Measurements from ENCODE around the gene SCYGR1. TPM values are rescaled to one million over a fixed set of nuclear protein-coding genes. Genes with fewer than 3 reads are reported as not detected.

SCYGR1 gene
- total RNA-seq, 1 donor from 2014 or later: not detected

GRCh38 chr2:227348324-227348723 lies 39.4 kb downstream of the SCYGR1 start:
- DNase-seq (ENCODE audit: low read depth): no peak
- H3K36me3 ChIP-seq (ENCODE audit: control insufficient read depth, insufficient read depth, low read length): no peaks in the 10 kb centered on the region
- no peaks in the 10 kb centered on the region for H3K27me3 ChIP-seq (ENCODE audit: control insufficient read depth, insufficient read depth, low read length)
- TF ChIP-seq CTCF (IDR thresholded peaks at IDR 0.05; ENCODE audit: insufficient read depth, low read length, poor library complexity, severe bottlenecking): no peak
- no peak overlapping the region for H3K4me3 ChIP-seq (ENCODE audit: low read depth, low read length)

- H3K36me3 ChIP-seq (ENCODE audit: control insufficient read depth, insufficient read depth, low read length): no peaks in the 10 kb centered on the region
- no peaks in the 10 kb centered on the region for H3K27me3 ChIP-seq (ENCODE audit: control insufficient read depth, insufficient read depth, low read length)
- no peak overlapping the region for H3K4me3 ChIP-seq (ENCODE audit: low read depth, low read length)
- DNase-seq (ENCODE audit: low read depth): no peak
- no peak for TF ChIP-seq CTCF (IDR thresholded peaks at IDR 0.05; ENCODE audit: insufficient read depth, low read length, poor library complexity, severe bottlenecking)
Observed at GRCh38 chr2:227347117-227347516, 40.6 kb downstream of the SCYGR1 start.

- Histone ChIP-seq H3K4me3 (ENCODE audit: low read depth, low read length) (no peak overlapping the region), H3K27me3 (ENCODE audit: control insufficient read depth, insufficient read depth, low read length) (no peaks in the 10 kb centered on the region), H3K36me3 (ENCODE audit: control insufficient read depth, insufficient read depth, low read length) (no peaks in the 10 kb centered on the region)
- no peak for DNase-seq (ENCODE audit: low read depth)
- no peak for TF ChIP-seq CTCF (IDR thresholded peaks at IDR 0.05; ENCODE audit: insufficient read depth, low read length, poor library complexity, severe bottlenecking)
Observed at GRCh38 chr2:227344231-227344630, 43.5 kb downstream of the SCYGR1 start.

- Histone ChIP-seq H3K27me3 (ENCODE audit: control insufficient read depth, insufficient read depth, low read length) (no peaks in the 10 kb centered on the region), H3K4me3 (ENCODE audit: low read depth, low read length) (no peak overlapping the region), H3K36me3 (ENCODE audit: control insufficient read depth, insufficient read depth, low read length) (no peaks in the 10 kb centered on the region)
- no peak for DNase-seq (ENCODE audit: low read depth)
- TF ChIP-seq CTCF (IDR thresholded peaks at IDR 0.05; ENCODE audit: insufficient read depth, low read length, poor library complexity, severe bottlenecking): no peak
Observed at GRCh38 chr2:227341553-227341952, 46.2 kb downstream of the SCYGR1 start.

GRCh38 chr2:227340106-227340505 lies 47.6 kb downstream of the SCYGR1 start:
- TF ChIP-seq CTCF (IDR thresholded peaks at IDR 0.05; ENCODE audit: insufficient read depth, low read length, poor library complexity, severe bottlenecking): no peak
- H3K4me3 ChIP-seq (ENCODE audit: low read depth, low read length): no peak overlapping the region
- no peaks in the 10 kb centered on the region for H3K27me3 ChIP-seq (ENCODE audit: control insufficient read depth, insufficient read depth, low read length)
- H3K36me3 ChIP-seq (ENCODE audit: control insufficient read depth, insufficient read depth, low read length): peaks cover 1% of the 10 kb centered on the region
- DNase-seq (ENCODE audit: low read depth): no peak

GRCh38 chr2:227339098-227339599 lies 48.6 kb downstream of the SCYGR1 start:
- peaks cover 1% of the 10 kb centered on the region for H3K36me3 ChIP-seq (ENCODE audit: control insufficient read depth, insufficient read depth, low read length)
- no peak for TF ChIP-seq CTCF (IDR thresholded peaks at IDR 0.05; ENCODE audit: insufficient read depth, low read length, poor library complexity, severe bottlenecking)
- H3K4me3 ChIP-seq (ENCODE audit: low read depth, low read length): no peak overlapping the region
- no peaks in the 10 kb centered on the region for H3K27me3 ChIP-seq (ENCODE audit: control insufficient read depth, insufficient read depth, low read length)
- peak; percentile 66 for DNase-seq (ENCODE audit: low read depth)

Measured in kidney epithelial cell (primary cell).